ENCODE results near the gene ZBTB16. TPM values are rescaled to one million over a fixed set of nuclear protein-coding genes. Genes with fewer than 3 reads are reported as not detected.

Gene ZBTB16
- total and polyA plus RNA-seq, 4 donors = 21.4 to 224 (median 102) TPM

DNA sequence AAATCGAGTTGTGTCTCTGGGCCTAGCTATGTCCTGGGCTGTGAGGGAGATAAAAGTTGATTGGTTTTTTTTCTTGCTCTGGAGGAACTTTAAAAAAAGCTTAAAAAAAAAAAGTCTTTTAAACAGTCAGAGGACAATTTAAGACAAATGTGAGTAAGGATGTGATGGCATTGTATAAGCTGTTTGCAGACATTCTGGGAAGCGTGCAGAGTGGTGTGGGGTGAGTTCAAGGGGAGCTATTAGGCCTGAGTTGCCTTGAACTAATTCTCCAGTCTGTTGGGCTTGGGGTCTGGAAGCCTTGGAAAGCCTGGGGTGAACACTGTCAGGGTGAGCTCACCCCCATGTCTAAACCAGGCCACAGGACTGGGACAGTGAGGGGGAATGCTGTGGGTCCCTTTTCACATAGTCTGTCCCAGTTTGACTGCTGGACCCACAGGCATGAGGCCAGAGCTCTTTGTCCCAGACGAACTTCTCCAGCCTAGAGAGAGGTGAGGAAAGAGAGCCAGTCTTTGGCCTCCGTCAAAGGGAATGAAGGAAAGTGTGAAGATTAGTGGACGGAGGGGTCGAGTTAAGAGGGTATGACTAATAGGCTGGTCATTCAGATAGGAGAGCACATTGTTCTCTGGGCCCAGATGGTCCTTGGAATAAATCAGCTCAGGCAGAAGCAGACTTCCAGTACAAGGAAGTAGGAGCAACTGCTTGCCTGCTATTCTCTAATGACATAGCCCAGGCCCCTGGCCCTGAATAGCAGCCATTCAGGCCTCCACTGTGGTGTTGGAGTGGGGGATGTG lies 160.2 kb downstream of the ZBTB16 start:
- TF ChIP-seq, protein P1, sequence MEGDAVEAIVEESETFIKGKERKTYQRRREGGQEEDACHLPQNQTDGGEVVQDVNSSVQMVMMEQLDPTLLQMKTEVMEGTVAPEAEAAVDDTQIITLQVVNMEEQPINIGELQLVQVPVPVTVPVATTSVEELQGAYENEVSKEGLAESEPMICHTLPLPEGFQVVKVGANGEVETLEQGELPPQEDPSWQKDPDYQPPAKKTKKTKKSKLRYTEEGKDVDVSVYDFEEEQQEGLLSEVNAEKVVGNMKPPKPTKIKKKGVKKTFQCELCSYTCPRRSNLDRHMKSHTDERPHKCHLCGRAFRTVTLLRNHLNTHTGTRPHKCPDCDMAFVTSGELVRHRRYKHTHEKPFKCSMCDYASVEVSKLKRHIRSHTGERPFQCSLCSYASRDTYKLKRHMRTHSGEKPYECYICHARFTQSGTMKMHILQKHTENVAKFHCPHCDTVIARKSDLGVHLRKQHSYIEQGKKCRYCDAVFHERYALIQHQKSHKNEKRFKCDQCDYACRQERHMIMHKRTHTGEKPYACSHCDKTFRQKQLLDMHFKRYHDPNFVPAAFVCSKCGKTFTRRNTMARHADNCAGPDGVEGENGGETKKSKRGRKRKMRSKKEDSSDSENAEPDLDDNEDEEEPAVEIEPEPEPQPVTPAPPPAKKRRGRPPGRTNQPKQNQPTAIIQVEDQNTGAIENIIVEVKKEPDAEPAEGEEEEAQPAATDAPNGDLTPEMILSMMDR (IDR thresholded peaks at IDR 0.05; ENCODE audit: control extremely low read depth, extremely low read depth) = no peak
- Histone ChIP-seq H3K27me3 (ENCODE audit: control insufficient read depth in 3 of 3, insufficient read depth in 3 of 3, low read length in 2 of 3) (peaks cover 0 to 3% (median 0%) of the 10 kb centered on the region in 3 donors), H3K4me3 (no peak overlapping the region), H3K4me1 (ENCODE audit: control insufficient read depth in 5 of 5, insufficient read depth in 5 of 5, low read length in 5 of 5) (peaks cover 6 to 51% (median 14%) of the 10 kb centered on the region in 5 donors), H3K9ac (ENCODE audit: insufficient read depth in 1 of 2, low read length in 2 of 2) (peak overlapping the region in 1 of 2 donors; percentile 11), H3K27ac (ENCODE audit: low read depth in 1 of 2, low read length in 1 of 2) (peak overlapping the region; percentile 33 to 79), H3K9me3 (ENCODE audit: control insufficient read depth in 4 of 4, insufficient read depth in 3 of 4, low read length in 3 of 4) (no peaks in the 10 kb centered on the region), H3K36me3 (ENCODE audit: control insufficient read depth in 4 of 4, insufficient read depth in 4 of 4, low read length in 4 of 4) (peaks cover 0 to 18% (median 5%) of the 10 kb centered on the region in 4 donors)
- ATAC-seq (ENCODE audit: insufficient read depth, low FRiP score) (peak; percentile 70), DNase-seq (peak in 2 of 3 donors; percentile 50 to 57)
- WGBS, 2 donors = 47 to 79% methylated on average over 6 of the region's 6 CpGs

DNA sequence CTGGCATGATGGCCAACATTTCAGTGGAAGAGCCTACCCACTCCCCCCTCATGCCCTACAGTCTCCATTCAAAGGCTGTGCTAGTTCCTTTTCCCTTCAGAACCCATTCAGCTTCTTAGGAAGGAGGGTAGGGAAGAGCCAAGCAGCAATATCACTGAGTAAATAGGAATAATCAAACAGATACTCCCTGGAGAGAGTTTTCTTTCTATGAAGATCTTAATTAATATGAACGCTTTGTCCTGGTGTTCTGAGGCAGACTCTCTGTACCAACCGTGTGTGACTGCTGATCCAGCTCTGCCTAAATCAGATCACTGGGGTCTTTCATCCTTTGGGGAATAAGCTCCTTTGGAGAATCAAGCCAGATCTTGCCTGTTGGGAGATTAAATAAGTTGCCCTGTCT lies 161.5 kb downstream of the ZBTB16 start:
- no peak for ATAC-seq (ENCODE audit: insufficient read depth, low FRiP score)
- TF ChIP-seq, protein P1 (IDR thresholded peaks at IDR 0.05; ENCODE audit: control extremely low read depth, extremely low read depth) = no peak
- peaks cover 0 to 18% (median 5%) of the 10 kb centered on the region in 4 donors for H3K36me3 ChIP-seq (ENCODE audit: control insufficient read depth in 4 of 4, insufficient read depth in 4 of 4, low read length in 4 of 4)
- H3K27me3 ChIP-seq (ENCODE audit: control insufficient read depth in 3 of 3, insufficient read depth in 3 of 3, low read length in 2 of 3) = peaks cover 0 to 3% (median 0%) of the 10 kb centered on the region in 3 donors
- DNase-seq = no peak
- H3K9ac ChIP-seq (ENCODE audit: insufficient read depth in 1 of 2, low read length in 2 of 2) = no peak overlapping the region
- H3K4me1 ChIP-seq (ENCODE audit: control insufficient read depth in 5 of 5, insufficient read depth in 5 of 5, low read length in 5 of 5) = peaks cover 6 to 55% (median 14%) of the 10 kb centered on the region in 5 donors
- WGBS, 2 donors = 96 to 100% methylated on average over 2 of the region's 2 CpGs
- no peak overlapping the region for H3K4me3 ChIP-seq
- no peaks in the 10 kb centered on the region for H3K9me3 ChIP-seq (ENCODE audit: control insufficient read depth in 4 of 4, insufficient read depth in 3 of 4, low read length in 3 of 4)
- H3K27ac ChIP-seq (ENCODE audit: low read depth in 1 of 2, low read length in 1 of 2) = peak overlapping the region in 1 of 2 donors; percentile 3

DNA sequence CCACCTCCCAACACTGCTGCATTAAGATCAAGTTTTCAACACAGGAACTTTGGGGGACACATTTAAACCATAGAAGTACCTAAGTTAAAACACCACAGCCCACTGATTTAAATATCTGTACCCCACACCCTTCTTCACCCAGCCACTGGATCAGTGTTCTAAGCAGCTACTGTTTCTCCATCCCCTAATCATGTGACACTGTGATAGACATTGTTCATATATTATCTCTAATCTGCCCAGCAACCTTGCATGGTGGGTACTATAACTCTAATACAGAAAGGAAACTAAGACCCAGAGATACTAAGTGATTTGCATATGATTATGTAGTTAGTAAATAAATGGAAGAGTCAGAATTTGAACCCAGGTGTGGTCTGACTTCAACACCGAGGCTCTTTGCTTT lies 166.2 kb downstream of the ZBTB16 start:
- Histone ChIP-seq H3K4me3 (no peak overlapping the region), H3K27ac (ENCODE audit: low read depth in 1 of 2, low read length in 1 of 2) (no peak overlapping the region), H3K9ac (ENCODE audit: insufficient read depth in 1 of 2, low read length in 2 of 2) (no peak overlapping the region), H3K36me3 (ENCODE audit: control insufficient read depth in 4 of 4, insufficient read depth in 4 of 4, low read length in 4 of 4) (peaks cover 0 to 19% (median 5%) of the 10 kb centered on the region in 4 donors), H3K27me3 (ENCODE audit: control insufficient read depth in 3 of 3, insufficient read depth in 3 of 3, low read length in 2 of 3) (no peaks in the 10 kb centered on the region), H3K9me3 (ENCODE audit: control insufficient read depth in 4 of 4, insufficient read depth in 3 of 4, low read length in 3 of 4) (no peaks in the 10 kb centered on the region), H3K4me1 (ENCODE audit: control insufficient read depth in 5 of 5, insufficient read depth in 5 of 5, low read length in 5 of 5) (peaks cover 0 to 27% (median 15%) of the 10 kb centered on the region in 5 donors)
- TF ChIP-seq, protein P1 (IDR thresholded peaks at IDR 0.05; ENCODE audit: control extremely low read depth, extremely low read depth) = no peak
- 89 to 93% methylated on average over 1 of the region's 1 CpG for WGBS, 2 donors
- ATAC-seq (ENCODE audit: insufficient read depth, low FRiP score) (no peak), DNase-seq (no peak)
